HG03095 (cell line): ENCODE measurements around the gene PKN2.
"Not testable (repeated sequence)": the region's sequence is repeated elsewhere in the genome, so short reads cannot be mapped to it uniquely, and the experiment has no call there.

Experiments used
- ATAC-seq: cut with Tn5 transposase; IDR thresholded peaks from one replicate; pipeline ENCODE4 v1.9.1; 2021; ENCODE audit warnings: moderate library complexity; ENCODE audit not compliant: unreplicated experiment

PKN2 gene

GRCh38 chr1:88876573-88877365 lies 192.7 kb downstream of the PKN2 start:
- ATAC-seq: no peak

- ATAC-seq: no peak
Measured at GRCh38 chr1:88877382-88877825, 193.3 kb downstream of the PKN2 start.

GRCh38 chr1:88877911-88878310 lies 193.8 kb downstream of the PKN2 start:
- ATAC-seq: no peak

DNA sequence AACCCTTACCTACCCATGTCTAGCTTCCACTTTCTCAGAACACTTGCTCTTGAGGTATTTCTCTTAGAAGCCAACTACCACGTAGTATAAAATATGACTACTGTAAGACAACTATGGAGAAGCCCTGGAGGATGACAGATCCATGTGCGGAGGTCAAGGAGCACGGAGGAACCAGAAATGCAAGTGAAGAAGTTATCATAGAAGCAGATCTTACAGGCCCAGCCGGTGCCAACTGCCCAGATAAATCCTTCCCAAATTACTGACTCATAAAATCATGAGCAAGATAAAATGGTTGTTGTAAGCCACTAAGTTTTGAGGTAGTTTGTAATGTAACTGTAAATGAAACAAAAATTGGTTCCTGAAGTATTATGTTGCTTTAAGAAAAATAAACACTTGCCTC lies 194.7 kb downstream of the PKN2 start:
- no peak for ATAC-seq

- not testable (repeated sequence) for ATAC-seq
Measured at GRCh38 chr1:88880717-88881116, 196.6 kb downstream of the PKN2 start.

DNA sequence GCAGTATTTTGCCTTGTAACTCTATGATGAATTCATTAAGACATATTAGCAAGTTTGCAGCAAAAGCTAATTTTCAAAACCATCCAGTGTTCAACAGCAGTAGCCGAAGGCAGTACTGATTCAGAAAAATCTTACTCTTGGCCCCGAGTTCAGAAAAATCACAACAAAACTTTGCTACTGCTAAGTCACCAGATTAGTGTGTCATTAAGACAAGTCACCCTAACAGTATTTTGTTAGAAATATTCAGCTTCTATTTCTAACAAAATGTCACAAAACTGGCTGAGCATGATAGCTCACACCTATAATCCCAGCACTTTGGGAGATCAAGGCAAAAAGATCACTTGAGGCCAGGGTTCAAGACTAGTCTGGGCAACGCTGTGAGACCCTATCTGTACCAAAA lies 199.1 kb downstream of the PKN2 start:
- ATAC-seq: no peak
